Keratinocyte (primary cell): ENCODE measurements around the gene KLF16. TPM values are rescaled to one million over a fixed set of nuclear protein-coding genes. Genes with fewer than 3 reads are reported as not detected.
A peak's percentile ranks its signal among the peaks of the same experiment; 100 is the strongest.

Experiments
- DNase-seq: peaks from one replicate; pipeline ENCODE4 v3.0.0-alpha.2; 2011; ENCODE audit warnings: low read depth, missing footprints, low spot score
- FAIRE-seq: peaks from 2 replicates; lab custom pipeline; 2011; peaks lifted over from hg19 to GRCh38; lab: Jason Lieb, UNC
- H2AFZ ChIP-seq: 2 replicates; pipeline ENCODE4 v1.6.0; 2012; ENCODE audit warnings: low read length, control low read depth, inconsistent platforms; ENCODE audit not compliant: control insufficient read depth
- H3K27ac ChIP-seq: 2 replicates; pipeline ENCODE4 v1.5.1; 2011; ENCODE audit warnings: low read length; ENCODE audit not compliant: control insufficient read depth, insufficient read depth
- H3K27me3 ChIP-seq: 3 replicates; pipeline ENCODE4 v1.6.0; 2011; ENCODE audit warnings: low read length; ENCODE audit not compliant: control insufficient read depth, insufficient read depth; ENCODE audit errors: extremely low read depth
- H3K36me3 ChIP-seq, 2 experiments: 2 replicates in 1 of 2; 3 replicates in 1 of 2; pipeline ENCODE4 v1.5.1; 2011; ENCODE audit warnings: low read length in 2 of 2, mild to moderate bottlenecking in 1 of 2; ENCODE audit not compliant: control insufficient read depth in 2 of 2, insufficient read depth in 2 of 2; ENCODE audit errors: extremely low read depth in 1 of 2
- H3K4me1 ChIP-seq: 3 replicates; pipeline ENCODE4 v1.5.1; 2011; ENCODE audit warnings: low read length; ENCODE audit not compliant: control insufficient read depth, insufficient read depth; ENCODE audit errors: extremely low read depth
- H3K4me2 ChIP-seq: 3 replicates; pipeline ENCODE4 v1.6.0; 2011; ENCODE audit warnings: low read depth, low read length; ENCODE audit not compliant: control insufficient read depth, insufficient read depth; ENCODE audit errors: extremely low read depth
- H3K4me3 ChIP-seq, 3 experiments: fragments of 200-600 bp in 1 of 3; sonication (generic) in 1 of 3; 2 replicates in 2 of 3; 3 replicates in 1 of 3; pipeline ENCODE4 v1.5.1; 2011 to 2016; ENCODE audit warnings: low read length in 3 of 3, mild to moderate bottlenecking in 3 of 3, control low read depth in 2 of 3, inconsistent platforms in 1 of 3, low read depth in 1 of 3, mixed read lengths in 1 of 3, mixed run types in 1 of 3, moderate library complexity in 1 of 3; ENCODE audit not compliant: control insufficient read depth in 2 of 3, insufficient read depth in 2 of 3; ENCODE audit errors: extremely low read depth in 1 of 3
- H3K79me2 ChIP-seq: 2 replicates; pipeline ENCODE4 v1.6.0; 2012; ENCODE audit warnings: low read length; ENCODE audit not compliant: control insufficient read depth, insufficient read depth
- H3K9ac ChIP-seq: 3 replicates; pipeline ENCODE4 v1.6.0; 2011; ENCODE audit warnings: low read length; ENCODE audit not compliant: control insufficient read depth, insufficient read depth; ENCODE audit errors: extremely low read depth
- H3K9me1 ChIP-seq: 3 replicates; pipeline ENCODE4 v1.6.0; 2011; ENCODE audit warnings: low read length; ENCODE audit not compliant: control insufficient read depth, insufficient read depth; ENCODE audit errors: extremely low read depth
- H3K9me3 ChIP-seq: 2 replicates; pipeline ENCODE4 v1.5.1; 2012; ENCODE audit warnings: low read depth, low read length; ENCODE audit not compliant: control insufficient read depth
- H4K20me1 ChIP-seq: 3 replicates; pipeline ENCODE4 v1.6.0; 2011; ENCODE audit warnings: low read length; ENCODE audit not compliant: control insufficient read depth, insufficient read depth; ENCODE audit errors: extremely low read depth
- EZH2 ChIP-seq: IDR thresholded peaks from one replicate; pipeline ENCODE4 v1.6.1; 2012; ENCODE audit warnings: inconsistent platforms, mild to moderate bottlenecking, low read length, moderate library complexity
- dilution Hi-C: fragments of 300-500 bp; cut with MboI; formaldehyde crosslinking; loops from one replicate; pipeline ENCODE4 v1.7.0; 2020; ENCODE audit warnings: low sequenced_read_pairs; ENCODE audit not compliant: extremely low pct_ligation_motif_present
- polyA plus RNA-seq, 5 experiments: library from polyadenylated mRNA; depleted of rRNA in 3 of 5; stranded (reverse) in 3 of 5; stranded (forward) in 1 of 5; unstranded in 1 of 5; fragments of >200 nt; gene quantifications; 1 replicate in 1 of 5; 2 replicates in 3 of 5; 3 replicates in 1 of 5; pipeline versions ENCODE4 v1.2.1 to v1.2.3, GENCODE V29; 2011 to 2012; ENCODE audit warnings: missing spikeins in 2 of 5, low read depth in 1 of 5, low replicate concordance in 1 of 5
- TF ChIP-seq, protein P1 (sequence below), 3 experiments: IDR thresholded peaks in 1 of 3; conservative IDR thresholded peaks in 1 of 3; optimal IDR thresholded peaks in 1 of 3; 2 replicates in 2 of 3; 3 replicates in 1 of 3; pipeline versions ENCODE3 to v1.5.1; 2011; ENCODE audit warnings: low read length in 3 of 3, mild to moderate bottlenecking in 3 of 3, moderate library complexity in 2 of 3, control low read depth in 1 of 3, inconsistent platforms in 1 of 3; ENCODE audit not compliant: insufficient read depth in 2 of 3; ENCODE audit errors: extremely low read depth in 1 of 3

The KLF16 gene
- polyA plus RNA-seq, 1 donor (not counting 4 experiments of a cell fraction or from before 2014, with no cell fraction given), result 4.9 TPM

DNA sequence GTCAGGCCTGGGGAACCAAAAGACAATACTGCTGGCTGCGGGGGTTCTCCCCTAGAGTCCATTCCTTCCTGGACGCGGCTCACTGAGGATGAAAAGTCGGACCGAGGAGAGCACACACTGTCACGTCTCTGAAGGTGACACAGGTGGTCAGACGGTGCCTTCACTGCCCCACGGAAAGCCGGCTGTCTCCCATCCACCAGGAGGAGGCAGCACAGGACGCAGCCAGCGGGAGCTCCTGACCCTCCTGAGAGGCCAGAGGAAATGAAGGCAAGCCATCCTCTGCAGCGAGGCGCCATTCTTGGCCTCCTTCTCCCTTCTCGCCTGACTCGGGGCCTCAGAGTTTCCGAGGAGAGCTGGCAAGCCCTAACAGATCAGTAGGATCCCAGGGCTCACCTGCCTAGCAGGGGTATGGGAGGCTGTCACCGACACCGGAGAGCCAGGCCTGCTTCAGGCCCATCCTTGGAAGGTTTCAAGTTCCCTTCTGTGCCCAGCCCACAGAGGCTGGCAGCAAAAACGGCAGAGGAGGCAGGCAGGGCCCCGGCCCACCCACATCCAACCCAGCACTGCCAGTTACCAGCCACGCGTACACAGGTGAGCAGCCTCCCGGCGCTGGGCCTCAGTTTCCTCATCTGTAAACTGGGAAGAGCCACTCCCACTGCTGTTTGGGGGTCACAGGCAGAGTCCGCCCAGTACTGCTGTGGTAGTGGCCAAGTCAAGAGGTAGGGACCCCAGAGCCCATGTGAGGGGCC lies 19.6 kb downstream of the KLF16 start:
- FAIRE-seq (peak; percentile 72), DNase-seq (no peak)
- no peak overlapping the region for H2AFZ ChIP-seq
- no peaks in the 10 kb centered on the region for H3K9me1 ChIP-seq
- peak overlapping the region in 2 of 3 experiments; percentile 22 to 56 for H3K4me3 ChIP-seq
- no peaks in the 10 kb centered on the region for H3K27me3 ChIP-seq
- peaks cover 33% of the 10 kb centered on the region for H4K20me1 ChIP-seq
- no peaks in the 10 kb centered on the region for H3K9me3 ChIP-seq
- dilution Hi-C loops, result no loop called here
- H3K36me3 ChIP-seq, result peaks cover 6 to 22% of the 10 kb centered on the region in 2 experiments
- peak overlapping the region; percentile 72 for H3K9ac ChIP-seq
- H3K79me2 ChIP-seq, result peaks cover 88% of the 10 kb centered on the region
- H3K4me2 ChIP-seq, result peak overlapping the region; percentile 82
- H3K27ac ChIP-seq, result peak overlapping the region; percentile 73
- TF ChIP-seq EZH2, result no peak
- TF ChIP-seq, protein P1, sequence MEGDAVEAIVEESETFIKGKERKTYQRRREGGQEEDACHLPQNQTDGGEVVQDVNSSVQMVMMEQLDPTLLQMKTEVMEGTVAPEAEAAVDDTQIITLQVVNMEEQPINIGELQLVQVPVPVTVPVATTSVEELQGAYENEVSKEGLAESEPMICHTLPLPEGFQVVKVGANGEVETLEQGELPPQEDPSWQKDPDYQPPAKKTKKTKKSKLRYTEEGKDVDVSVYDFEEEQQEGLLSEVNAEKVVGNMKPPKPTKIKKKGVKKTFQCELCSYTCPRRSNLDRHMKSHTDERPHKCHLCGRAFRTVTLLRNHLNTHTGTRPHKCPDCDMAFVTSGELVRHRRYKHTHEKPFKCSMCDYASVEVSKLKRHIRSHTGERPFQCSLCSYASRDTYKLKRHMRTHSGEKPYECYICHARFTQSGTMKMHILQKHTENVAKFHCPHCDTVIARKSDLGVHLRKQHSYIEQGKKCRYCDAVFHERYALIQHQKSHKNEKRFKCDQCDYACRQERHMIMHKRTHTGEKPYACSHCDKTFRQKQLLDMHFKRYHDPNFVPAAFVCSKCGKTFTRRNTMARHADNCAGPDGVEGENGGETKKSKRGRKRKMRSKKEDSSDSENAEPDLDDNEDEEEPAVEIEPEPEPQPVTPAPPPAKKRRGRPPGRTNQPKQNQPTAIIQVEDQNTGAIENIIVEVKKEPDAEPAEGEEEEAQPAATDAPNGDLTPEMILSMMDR (optimal IDR thresholded peaks at IDR 0.05 in 1 of 3, IDR thresholded peaks at IDR 0.05 in 1 of 3, conservative IDR thresholded peaks at IDR 0.05 in 1 of 3; ENCODE audit: extremely low read depth in 1 of 3, insufficient read depth in 2 of 3, low read length in 3 of 3), result peak; percentile 69 to 76 (median 69)
- peaks cover 62% of the 10 kb centered on the region for H3K4me1 ChIP-seq

DNA sequence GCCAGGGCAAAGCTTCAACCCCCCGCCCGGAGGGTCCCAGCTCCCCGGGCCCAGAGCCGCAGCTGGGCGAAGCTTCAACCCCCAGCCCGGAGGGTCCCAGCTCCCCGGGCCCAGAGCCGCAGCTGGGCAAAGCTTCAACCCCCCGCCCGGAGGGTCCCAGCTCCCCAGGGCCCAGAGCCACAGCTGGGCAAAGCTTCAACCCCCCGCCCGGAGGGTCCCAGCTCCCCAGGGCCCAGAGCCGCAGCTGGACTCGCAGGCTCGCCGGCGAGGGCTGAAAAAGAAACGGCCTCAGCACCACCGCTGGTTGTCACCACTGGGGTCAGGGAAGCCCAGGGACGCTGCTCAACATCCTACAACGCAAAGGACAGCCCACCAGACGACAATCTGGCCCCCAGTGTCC lies 20.3 kb downstream of the KLF16 start:
- Histone ChIP-seq H3K9ac (peak overlapping the region; percentile 72), H3K4me1 (peaks cover 62% of the 10 kb centered on the region), H3K79me2 (peaks cover 93% of the 10 kb centered on the region), H3K9me3 (no peaks in the 10 kb centered on the region), H4K20me1 (peaks cover 33% of the 10 kb centered on the region), H3K4me2 (peak overlapping the region; percentile 82), H3K9me1 (no peaks in the 10 kb centered on the region), H3K27me3 (no peaks in the 10 kb centered on the region), H3K27ac (peak overlapping the region; percentile 73), H2AFZ (no peak overlapping the region), H3K36me3 (peaks cover 8 to 22% of the 10 kb centered on the region in 2 experiments), H3K4me3 (peak overlapping the region in 2 of 3 experiments; percentile 55 to 56)
- no peak for DNase-seq
- TF ChIP-seq, protein P1 (optimal IDR thresholded peaks at IDR 0.05 in 1 of 3, IDR thresholded peaks at IDR 0.05 in 1 of 3, conservative IDR thresholded peaks at IDR 0.05 in 1 of 3; ENCODE audit: extremely low read depth in 1 of 3, insufficient read depth in 2 of 3, low read length in 3 of 3), result no peak
- no peak for TF ChIP-seq EZH2
- dilution Hi-C loops, result no loop called here
- FAIRE-seq, result no peak
